ENCODE data around the gene MIB2. TPM values are rescaled to one million over a fixed set of nuclear protein-coding genes. Genes with fewer than 3 reads are reported as not detected.

Gene MIB2
- total RNA-seq, 1 experiment from 2014 or later = 32.4 TPM

DNA sequence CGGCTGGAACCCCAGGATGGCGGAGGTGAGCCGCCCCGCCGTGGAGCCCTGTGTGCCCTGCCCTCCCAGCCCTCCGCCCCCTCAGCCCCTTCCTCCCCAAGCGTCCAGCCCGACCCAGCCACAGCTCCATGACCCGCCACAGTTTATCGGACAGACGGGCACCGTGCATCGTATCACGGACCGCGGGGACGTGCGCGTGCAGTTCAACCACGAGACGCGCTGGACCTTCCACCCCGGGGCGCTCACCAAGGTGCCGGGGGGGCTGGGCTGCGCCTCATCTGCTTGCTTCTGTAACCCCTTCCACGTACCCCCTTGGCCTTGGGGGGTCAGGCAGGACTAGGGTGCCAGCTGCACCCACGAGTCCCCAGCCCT is 10.1 kb downstream of the MIB2 start:
- intact Hi-C loops (cut with micrococcal nuclease; ENCODE audit: unreplicated experiment) = no loop called here
- Mint-ChIP-seq H3K9me3 (ENCODE audit: unreplicated experiment) (no peaks in the 10 kb centered on the region), H3K27ac (ENCODE audit: unreplicated experiment) (no peak overlapping the region), H3K27me3 (ENCODE audit: insufficient read depth, unreplicated experiment) (no peaks in the 10 kb centered on the region), H3K4me1 (ENCODE audit: low read depth, unreplicated experiment) (no peaks in the 10 kb centered on the region), H3K36me3 (ENCODE audit: insufficient read depth, unreplicated experiment) (peaks cover 11% of the 10 kb centered on the region), H3K4me3 (ENCODE audit: unreplicated experiment) (no peak overlapping the region)
- TF ChIP-seq, protein P1, sequence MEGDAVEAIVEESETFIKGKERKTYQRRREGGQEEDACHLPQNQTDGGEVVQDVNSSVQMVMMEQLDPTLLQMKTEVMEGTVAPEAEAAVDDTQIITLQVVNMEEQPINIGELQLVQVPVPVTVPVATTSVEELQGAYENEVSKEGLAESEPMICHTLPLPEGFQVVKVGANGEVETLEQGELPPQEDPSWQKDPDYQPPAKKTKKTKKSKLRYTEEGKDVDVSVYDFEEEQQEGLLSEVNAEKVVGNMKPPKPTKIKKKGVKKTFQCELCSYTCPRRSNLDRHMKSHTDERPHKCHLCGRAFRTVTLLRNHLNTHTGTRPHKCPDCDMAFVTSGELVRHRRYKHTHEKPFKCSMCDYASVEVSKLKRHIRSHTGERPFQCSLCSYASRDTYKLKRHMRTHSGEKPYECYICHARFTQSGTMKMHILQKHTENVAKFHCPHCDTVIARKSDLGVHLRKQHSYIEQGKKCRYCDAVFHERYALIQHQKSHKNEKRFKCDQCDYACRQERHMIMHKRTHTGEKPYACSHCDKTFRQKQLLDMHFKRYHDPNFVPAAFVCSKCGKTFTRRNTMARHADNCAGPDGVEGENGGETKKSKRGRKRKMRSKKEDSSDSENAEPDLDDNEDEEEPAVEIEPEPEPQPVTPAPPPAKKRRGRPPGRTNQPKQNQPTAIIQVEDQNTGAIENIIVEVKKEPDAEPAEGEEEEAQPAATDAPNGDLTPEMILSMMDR (IDR thresholded peaks at IDR 0.05; ENCODE audit: insufficient read depth in 1 of 2, low read depth in 1 of 2, low read length in 1 of 2, severe bottlenecking in 1 of 2, unreplicated experiment in 1 of 2) = no peak
- no peaks in the 10 kb centered on the region for H3K36me3 ChIP-seq (ENCODE audit: control insufficient read depth, insufficient read depth, low read length)
- DNase-seq = no peak
- H3K4me1 ChIP-seq = no peaks in the 10 kb centered on the region
- no peaks in the 10 kb centered on the region for H3K27me3 ChIP-seq (replicated peaks; ENCODE audit: control insufficient read depth, insufficient read depth, low read length)
- no peaks in the 10 kb centered on the region for H3K9me3 ChIP-seq
- POLR2A ChIA-PET = no interaction called here
- no TSS peak for BruUV-seq (replicated peaks)
- no peak overlapping the region for H3K4me3 ChIP-seq (ENCODE audit: low read depth, low read length)
- CTCF ChIA-PET = no interaction called here

DNA sequence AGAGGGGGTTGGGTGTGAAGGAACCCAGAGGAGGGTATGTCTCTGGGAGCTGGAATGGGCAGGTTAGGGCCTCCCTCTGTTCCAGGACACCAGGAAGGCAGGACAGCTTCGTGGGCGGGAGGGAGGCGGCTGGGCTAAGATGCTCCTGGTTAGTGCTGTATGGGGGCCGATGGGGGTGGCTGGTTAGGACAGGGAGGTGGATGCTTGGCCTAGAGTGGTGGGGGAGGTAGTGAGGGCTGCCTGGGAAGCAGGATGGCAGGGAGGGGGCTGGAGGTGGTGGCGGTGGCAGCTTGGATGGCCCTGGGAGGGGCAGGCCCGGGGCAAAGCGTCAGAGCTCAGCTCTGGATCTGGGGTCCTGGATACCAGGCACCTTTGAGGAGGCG is 10.5 kb downstream of the MIB2 start:
- ChIA-PET CTCF (no interaction called here), POLR2A (no interaction called here)
- TF ChIP-seq, protein P1 (IDR thresholded peaks at IDR 0.05; ENCODE audit: insufficient read depth in 1 of 2, low read depth in 1 of 2, low read length in 1 of 2, severe bottlenecking in 1 of 2, unreplicated experiment in 1 of 2) = no peak
- Mint-ChIP-seq H3K27me3 (ENCODE audit: insufficient read depth, unreplicated experiment) (no peaks in the 10 kb centered on the region), H3K9me3 (ENCODE audit: unreplicated experiment) (no peaks in the 10 kb centered on the region), H3K4me3 (ENCODE audit: unreplicated experiment) (no peak overlapping the region), H3K4me1 (ENCODE audit: low read depth, unreplicated experiment) (no peaks in the 10 kb centered on the region), H3K36me3 (ENCODE audit: insufficient read depth, unreplicated experiment) (peaks cover 13% of the 10 kb centered on the region), H3K27ac (ENCODE audit: unreplicated experiment) (no peak overlapping the region)
- Histone ChIP-seq H3K4me1 (no peaks in the 10 kb centered on the region), H3K4me3 (ENCODE audit: low read depth, low read length) (no peak overlapping the region), H3K27me3 (replicated peaks; ENCODE audit: control insufficient read depth, insufficient read depth, low read length) (no peaks in the 10 kb centered on the region), H3K36me3 (ENCODE audit: control insufficient read depth, insufficient read depth, low read length) (no peaks in the 10 kb centered on the region), H3K9me3 (no peaks in the 10 kb centered on the region)
- no TSS peak for BruUV-seq (replicated peaks)
- DNase-seq = no peak
- intact Hi-C loops (cut with micrococcal nuclease; ENCODE audit: unreplicated experiment) = no loop called here

DNA sequence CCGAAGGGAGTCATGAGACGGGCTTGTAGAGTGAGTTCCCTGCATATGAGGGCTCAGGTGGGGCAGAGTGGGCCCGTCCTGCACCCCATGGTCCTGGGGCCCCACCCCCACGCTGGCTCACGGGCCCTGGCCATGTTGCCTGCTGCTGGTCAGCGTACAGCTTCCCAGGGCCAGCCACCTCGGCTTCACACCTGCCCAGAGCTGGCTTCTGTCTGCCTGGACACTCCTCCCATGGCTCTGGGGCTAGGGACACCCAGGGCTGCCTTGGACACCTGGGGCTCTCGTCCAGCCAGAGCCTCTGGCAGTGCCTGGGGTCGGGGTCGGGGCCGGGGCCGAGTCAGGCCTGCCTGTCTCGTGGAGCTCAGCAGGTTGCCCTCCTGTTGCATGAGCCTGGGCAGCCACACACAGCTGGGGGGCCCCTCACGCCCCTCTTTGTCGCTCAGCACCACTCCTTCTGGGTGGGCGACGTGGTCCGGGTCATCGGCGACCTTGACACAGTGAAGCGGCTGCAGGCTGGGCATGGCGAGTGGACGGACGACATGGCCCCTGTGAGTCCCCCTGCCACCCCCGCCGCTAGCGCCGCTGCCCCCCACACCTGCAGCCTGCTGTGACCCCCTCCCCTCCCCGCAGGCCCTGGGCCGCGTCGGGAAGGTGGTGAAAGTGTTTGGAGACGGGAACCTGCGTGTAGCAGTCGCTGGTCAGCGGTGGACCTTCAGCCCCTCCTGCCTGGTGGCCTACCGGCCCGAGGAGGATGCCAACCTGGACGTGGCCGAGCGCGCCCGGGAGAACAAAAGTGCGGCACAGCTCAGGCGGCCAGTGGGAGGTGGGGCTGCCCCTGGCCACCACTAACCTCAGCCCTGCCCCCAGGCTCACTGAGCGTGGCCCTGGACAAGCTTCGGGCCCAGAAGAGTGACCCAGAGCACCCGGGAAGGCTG is 11.2 kb downstream of the MIB2 start:
- no peaks in the 10 kb centered on the region for H3K9me3 ChIP-seq
- no peak overlapping the region for H3K4me3 Mint-ChIP-seq (ENCODE audit: unreplicated experiment)
- no peaks in the 10 kb centered on the region for H3K4me1 Mint-ChIP-seq (ENCODE audit: low read depth, unreplicated experiment)
- no peak overlapping the region for H3K4me3 ChIP-seq (ENCODE audit: low read depth, low read length)
- H3K4me1 ChIP-seq = no peaks in the 10 kb centered on the region
- intact Hi-C loops (cut with micrococcal nuclease; ENCODE audit: unreplicated experiment) = no loop called here
- CTCF ChIA-PET = no interaction called here
- POLR2A ChIA-PET = no interaction called here
- H3K27me3 Mint-ChIP-seq (ENCODE audit: insufficient read depth, unreplicated experiment) = no peaks in the 10 kb centered on the region
- H3K27ac Mint-ChIP-seq (ENCODE audit: unreplicated experiment) = no peak overlapping the region
- peaks cover 13% of the 10 kb centered on the region for H3K36me3 Mint-ChIP-seq (ENCODE audit: insufficient read depth, unreplicated experiment)
- DNase-seq = no peak
- TF ChIP-seq, protein P1 (IDR thresholded peaks at IDR 0.05; ENCODE audit: insufficient read depth in 1 of 2, low read depth in 1 of 2, low read length in 1 of 2, severe bottlenecking in 1 of 2, unreplicated experiment in 1 of 2) = no peak
- H3K9me3 Mint-ChIP-seq (ENCODE audit: unreplicated experiment) = no peaks in the 10 kb centered on the region
- BruUV-seq (replicated peaks) = no TSS peak
- H3K36me3 ChIP-seq (ENCODE audit: control insufficient read depth, insufficient read depth, low read length) = no peaks in the 10 kb centered on the region
- H3K27me3 ChIP-seq (replicated peaks; ENCODE audit: control insufficient read depth, insufficient read depth, low read length) = no peaks in the 10 kb centered on the region

Data from Caco-2 (cell line).